ENCODE results near the gene ABI2. TPM values are rescaled to one million over a fixed set of nuclear protein-coding genes. Genes with fewer than 3 reads are reported as not detected.

Gene ABI2
- total and polyA plus RNA-seq, 2 experiments from 2014 or later: 49.8 to 76.8 TPM

- Histone ChIP-seq H3K27ac (peak overlapping the region; percentile 43), H3K4me1 (ENCODE audit: low read depth) (peaks cover 23% of the 10 kb centered on the region), H3K36me3 (peaks cover 14% of the 10 kb centered on the region), H3K27me3 (no peaks in the 10 kb centered on the region), H3K9me3 (ENCODE audit: low read depth) (no peaks in the 10 kb centered on the region), H3K4me3 (no peak overlapping the region)
- TF ChIP-seq CTCF (IDR thresholded peaks at IDR 0.05; ENCODE audit: low read depth, low read length): no peak
- peak in 1 of 2 donors; percentile 39 for DNase-seq (ENCODE audit: low read depth in 1 of 2, low spot score in 1 of 2)
Measured at GRCh38 chr2:203444738-203445137, 116.5 kb downstream of the ABI2 start.

- H3K4me3 ChIP-seq: no peak overlapping the region
- TF ChIP-seq CTCF (IDR thresholded peaks at IDR 0.05; ENCODE audit: low read depth, low read length): no peak
- no peak overlapping the region for H3K27ac ChIP-seq
- peaks cover 23% of the 10 kb centered on the region for H3K4me1 ChIP-seq (ENCODE audit: low read depth)
- no peaks in the 10 kb centered on the region for H3K27me3 ChIP-seq
- DNase-seq (ENCODE audit: low read depth in 1 of 2, low spot score in 1 of 2): peak in 1 of 2 donors; percentile 63
- peaks cover 14% of the 10 kb centered on the region for H3K36me3 ChIP-seq
- no peaks in the 10 kb centered on the region for H3K9me3 ChIP-seq (ENCODE audit: low read depth)
Measured at GRCh38 chr2:203446071-203446481, 117.9 kb downstream of the ABI2 start.

- Histone ChIP-seq H3K9me3 (ENCODE audit: low read depth) (no peaks in the 10 kb centered on the region), H3K36me3 (peaks cover 14% of the 10 kb centered on the region), H3K4me3 (no peak overlapping the region), H3K4me1 (ENCODE audit: low read depth) (peaks cover 23% of the 10 kb centered on the region), H3K27me3 (no peaks in the 10 kb centered on the region), H3K27ac (no peak overlapping the region)
- DNase-seq (ENCODE audit: low read depth in 1 of 2, low spot score in 1 of 2): no peak
- TF ChIP-seq CTCF (IDR thresholded peaks at IDR 0.05; ENCODE audit: low read depth, low read length): no peak
Measured at GRCh38 chr2:203446780-203447179, 118.6 kb downstream of the ABI2 start.

GRCh38 chr2:203450561-203450960 lies 122.4 kb downstream of the ABI2 start:
- no peaks in the 10 kb centered on the region for H3K9me3 ChIP-seq (ENCODE audit: low read depth)
- TF ChIP-seq CTCF (IDR thresholded peaks at IDR 0.05; ENCODE audit: low read depth, low read length): no peak
- DNase-seq (ENCODE audit: low read depth in 1 of 2, low spot score in 1 of 2): no peak
- peaks cover 14% of the 10 kb centered on the region for H3K36me3 ChIP-seq
- no peaks in the 10 kb centered on the region for H3K4me1 ChIP-seq (ENCODE audit: low read depth)
- H3K4me3 ChIP-seq: no peak overlapping the region
- H3K27me3 ChIP-seq: no peaks in the 10 kb centered on the region
- peak overlapping the region; percentile 4 for H3K27ac ChIP-seq

- Histone ChIP-seq H3K4me3 (no peak overlapping the region), H3K27me3 (no peaks in the 10 kb centered on the region), H3K36me3 (peaks cover 14% of the 10 kb centered on the region), H3K27ac (no peak overlapping the region), H3K4me1 (ENCODE audit: low read depth) (no peaks in the 10 kb centered on the region), H3K9me3 (ENCODE audit: low read depth) (no peaks in the 10 kb centered on the region)
- no peak for TF ChIP-seq CTCF (IDR thresholded peaks at IDR 0.05; ENCODE audit: low read depth, low read length)
- no peak for DNase-seq (ENCODE audit: low read depth in 1 of 2, low spot score in 1 of 2)
Measured at GRCh38 chr2:203451011-203451410, 122.8 kb downstream of the ABI2 start.

- peak in 1 of 2 donors; percentile 57 for DNase-seq (ENCODE audit: low read depth in 1 of 2, low spot score in 1 of 2)
- Histone ChIP-seq H3K4me3 (no peak overlapping the region), H3K27ac (no peak overlapping the region), H3K4me1 (ENCODE audit: low read depth) (no peaks in the 10 kb centered on the region), H3K36me3 (peaks cover 14% of the 10 kb centered on the region), H3K9me3 (ENCODE audit: low read depth) (no peaks in the 10 kb centered on the region), H3K27me3 (no peaks in the 10 kb centered on the region)
- TF ChIP-seq CTCF (IDR thresholded peaks at IDR 0.05; ENCODE audit: low read depth, low read length): no peak
Measured at GRCh38 chr2:203451689-203452088, 123.5 kb downstream of the ABI2 start.

All from cardiac muscle cell (in vitro differentiated cells and primary cell).